Activated T-helper 2 cell treated with anti-CD3 and anti-CD28 coated beads, Interferon-gamma antibody, Interleukin-2, Interleukin-4, amounts not matched to agents 10 μg/mL and 5 μg/mL and 100 μg/mL, durations not matched to agents 14 hours and 24 hours and 36 hours (primary cell): ENCODE results near the gene PLXNA1. TPM values are rescaled to one million over a fixed set of nuclear protein-coding genes. Genes with fewer than 3 reads are reported as not detected.

Experiments
- DNase-seq: peaks from one replicate; pipeline ENCODE4 v3.0.0; 2021; ENCODE audit warnings: low spot score
- H3K27ac Mint-ChIP-seq: one replicate; pipeline ENCODE4 v1.8.0; 2021; ENCODE audit warnings: mixed read lengths
- H3K27me3 Mint-ChIP-seq: one replicate; pipeline ENCODE4 v1.8.0; 2021; ENCODE audit warnings: low read depth, mixed read lengths
- H3K36me3 Mint-ChIP-seq: one replicate; pipeline ENCODE4 v1.8.0; 2021; ENCODE audit warnings: low read depth, mixed read lengths
- H3K4me1 Mint-ChIP-seq: one replicate; pipeline ENCODE4 v1.8.0; 2021; ENCODE audit warnings: low read depth, mixed read lengths
- H3K4me3 Mint-ChIP-seq: one replicate; pipeline ENCODE4 v1.8.0; 2021; ENCODE audit warnings: low read depth, mild to moderate bottlenecking, moderate library complexity, mixed read lengths
- H3K9me3 Mint-ChIP-seq: one replicate; pipeline ENCODE4 v1.8.0; 2021; ENCODE audit warnings: mixed read lengths
- intact Hi-C: fragments of 100-400 bp; cut with micrococcal nuclease; formaldehyde crosslinking; loops from one replicate; pipeline ENCODE4 v1.15.1; 2023
- total RNA-seq: library from RNA; stranded (reverse); gene quantifications from 2 replicates; pipeline ENCODE4 v1.2.3, GENCODE V29; 2022

PLXNA1 gene
- total RNA-seq, 1 donor from 2014 or later = 18.9 TPM

- Mint-ChIP-seq H3K27me3 (peaks cover 2% of the 10 kb centered on the region), H3K36me3 (no peaks in the 10 kb centered on the region), H3K4me1 (peaks cover 4% of the 10 kb centered on the region), H3K4me3 (no peak overlapping the region), H3K9me3 (no peaks in the 10 kb centered on the region), H3K27ac (no peak overlapping the region)
- no peak for DNase-seq
- intact Hi-C loops = no loop called here
These were observed 38.6 kb upstream of the PLXNA1 start for GRCh38 chr3:126944089-126944965.

DNA sequence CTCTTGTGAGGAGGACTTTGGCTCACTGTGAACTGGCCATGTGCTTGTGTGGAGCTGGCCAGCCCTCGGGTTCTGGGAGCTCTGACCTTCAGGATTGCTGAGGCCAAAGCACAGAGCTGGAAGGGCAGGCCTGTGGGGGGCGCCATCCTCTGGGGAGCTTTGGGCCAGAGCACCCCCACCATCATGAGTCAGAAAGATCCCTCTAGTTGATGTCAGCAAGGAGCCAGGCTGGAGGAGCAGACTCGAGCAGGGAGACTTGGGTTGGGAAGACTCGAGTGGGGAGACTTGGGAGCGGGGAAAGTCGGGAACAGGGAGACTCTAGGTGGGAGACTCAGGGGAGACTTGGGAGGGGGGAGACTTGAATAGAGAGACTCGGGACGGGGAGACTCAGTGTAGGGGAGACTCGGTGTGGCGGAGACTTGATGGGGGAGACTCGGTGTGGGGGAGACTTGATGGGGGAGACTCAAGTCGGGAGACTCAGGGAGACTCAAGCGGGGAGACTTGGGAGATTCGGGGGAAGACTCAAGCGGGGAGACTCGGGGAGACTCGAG is 37.7 kb upstream of the PLXNA1 start:
- no peak overlapping the region for H3K4me3 Mint-ChIP-seq
- no peak overlapping the region for H3K27ac Mint-ChIP-seq
- H3K9me3 Mint-ChIP-seq = no peaks in the 10 kb centered on the region
- intact Hi-C loops = no loop called here
- H3K27me3 Mint-ChIP-seq = peaks cover 2% of the 10 kb centered on the region
- H3K36me3 Mint-ChIP-seq = no peaks in the 10 kb centered on the region
- H3K4me1 Mint-ChIP-seq = peaks cover 4% of the 10 kb centered on the region
- no peak for DNase-seq

DNA sequence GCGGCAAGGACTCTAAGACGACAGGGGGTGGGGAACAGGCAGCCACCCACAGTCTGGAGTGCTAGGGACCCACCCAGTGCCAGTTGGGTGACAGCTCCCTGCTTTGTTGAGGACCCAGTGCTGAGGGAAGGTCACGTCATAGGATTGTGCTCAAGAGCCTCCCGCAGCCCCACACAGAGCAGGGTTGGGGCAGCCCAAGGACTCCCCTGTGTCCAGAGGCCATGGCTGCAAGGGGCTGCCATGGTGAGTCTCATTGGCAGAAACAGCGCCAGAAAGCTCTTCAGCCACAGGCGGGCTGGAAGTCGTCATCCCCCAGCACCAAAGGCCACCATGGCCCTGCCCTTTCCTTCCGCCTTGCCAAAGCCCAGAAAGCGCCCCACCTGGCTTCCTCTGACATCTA is 37.0 kb upstream of the PLXNA1 start:
- Mint-ChIP-seq H3K36me3 (no peaks in the 10 kb centered on the region), H3K4me1 (peaks cover 4% of the 10 kb centered on the region), H3K27ac (no peak overlapping the region), H3K4me3 (no peak overlapping the region), H3K27me3 (no peaks in the 10 kb centered on the region), H3K9me3 (no peaks in the 10 kb centered on the region)
- intact Hi-C loops = no loop called here
- no peak for DNase-seq

DNA sequence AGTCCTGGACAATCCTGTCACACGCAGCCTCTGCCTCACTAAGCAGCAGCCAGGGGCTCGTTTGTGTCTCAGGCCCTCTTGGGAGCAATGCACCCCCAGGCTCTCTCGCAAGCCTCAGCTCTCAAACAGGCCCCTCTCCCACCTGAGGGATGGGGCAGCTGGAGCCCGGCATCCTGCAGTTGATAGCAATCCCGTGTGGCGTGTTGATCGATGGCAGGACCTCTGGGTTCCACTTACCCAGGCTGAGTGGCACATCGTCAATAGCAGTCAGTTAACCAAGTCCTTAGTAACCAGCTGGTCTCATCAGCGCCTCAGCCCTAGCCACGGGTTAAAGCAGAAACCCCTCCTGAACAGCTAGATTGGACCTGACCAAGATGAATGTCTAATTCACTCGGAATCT is 36.5 kb upstream of the PLXNA1 start:
- Mint-ChIP-seq H3K27ac (no peak overlapping the region), H3K9me3 (no peaks in the 10 kb centered on the region), H3K4me1 (peaks cover 4% of the 10 kb centered on the region), H3K27me3 (no peaks in the 10 kb centered on the region), H3K4me3 (no peak overlapping the region), H3K36me3 (no peaks in the 10 kb centered on the region)
- no peak for DNase-seq
- intact Hi-C loops = no loop called here

DNA sequence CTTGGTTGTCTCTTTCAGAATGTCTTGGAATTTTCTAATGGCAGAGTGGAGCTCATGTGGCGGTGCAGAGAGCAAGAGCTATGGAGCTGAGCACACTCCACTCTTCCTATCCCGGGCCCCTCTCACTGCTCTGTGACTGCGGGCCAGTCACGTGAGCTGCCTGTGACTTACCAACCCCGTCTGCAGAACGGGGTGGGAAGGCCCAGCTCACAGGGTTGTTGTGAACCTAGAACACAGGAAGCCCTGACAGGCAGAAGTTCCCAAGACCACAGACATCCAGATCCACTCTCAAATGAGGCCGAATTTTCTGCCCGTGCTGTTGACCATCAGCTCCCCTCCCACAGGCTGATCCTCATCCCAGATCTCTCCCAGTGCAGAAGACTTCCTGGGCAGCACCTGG is 35.5 kb upstream of the PLXNA1 start:
- no peaks in the 10 kb centered on the region for H3K36me3 Mint-ChIP-seq
- H3K9me3 Mint-ChIP-seq = no peaks in the 10 kb centered on the region
- H3K27me3 Mint-ChIP-seq = no peaks in the 10 kb centered on the region
- no peak for DNase-seq
- H3K4me3 Mint-ChIP-seq = no peak overlapping the region
- intact Hi-C loops = no loop called here
- H3K4me1 Mint-ChIP-seq = peaks cover 4% of the 10 kb centered on the region
- no peak overlapping the region for H3K27ac Mint-ChIP-seq

DNA sequence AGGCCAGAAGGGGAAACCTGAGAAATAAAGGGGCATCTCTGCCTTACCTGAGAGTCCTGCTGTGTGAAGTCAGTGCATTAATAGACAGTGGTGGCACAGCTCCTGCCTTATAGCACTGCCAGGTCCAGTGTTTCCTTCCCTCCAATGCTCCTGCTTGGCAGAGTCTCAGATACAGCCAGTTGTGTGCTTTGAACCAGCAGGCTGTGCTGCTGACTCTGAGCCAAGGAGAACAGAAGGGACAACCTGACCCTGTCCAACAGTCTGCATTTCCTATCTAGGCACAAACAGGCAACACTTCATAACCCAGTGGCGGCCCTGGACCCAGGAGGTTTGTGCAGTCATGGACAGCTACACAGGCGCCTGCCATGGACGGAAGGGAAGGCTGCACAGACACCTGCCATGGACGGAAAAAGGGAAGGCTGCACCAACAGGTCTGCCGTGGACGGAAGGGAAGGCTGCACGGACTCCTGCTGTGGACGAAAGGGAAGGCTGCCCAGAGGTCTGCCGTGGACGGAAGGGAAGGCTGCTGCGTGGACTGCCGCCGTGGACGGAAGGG is 33.9 kb upstream of the PLXNA1 start:
- H3K4me1 Mint-ChIP-seq = peaks cover 4% of the 10 kb centered on the region
- H3K9me3 Mint-ChIP-seq = no peaks in the 10 kb centered on the region
- H3K27me3 Mint-ChIP-seq = no peaks in the 10 kb centered on the region
- DNase-seq = no peak
- no peaks in the 10 kb centered on the region for H3K36me3 Mint-ChIP-seq
- no peak overlapping the region for H3K27ac Mint-ChIP-seq
- H3K4me3 Mint-ChIP-seq = no peak overlapping the region
- intact Hi-C loops = no loop called here

- no peak overlapping the region for H3K4me3 Mint-ChIP-seq
These were observed 31.4 kb upstream of the PLXNA1 start for GRCh38 chr3:126951561-126951960.

DNA sequence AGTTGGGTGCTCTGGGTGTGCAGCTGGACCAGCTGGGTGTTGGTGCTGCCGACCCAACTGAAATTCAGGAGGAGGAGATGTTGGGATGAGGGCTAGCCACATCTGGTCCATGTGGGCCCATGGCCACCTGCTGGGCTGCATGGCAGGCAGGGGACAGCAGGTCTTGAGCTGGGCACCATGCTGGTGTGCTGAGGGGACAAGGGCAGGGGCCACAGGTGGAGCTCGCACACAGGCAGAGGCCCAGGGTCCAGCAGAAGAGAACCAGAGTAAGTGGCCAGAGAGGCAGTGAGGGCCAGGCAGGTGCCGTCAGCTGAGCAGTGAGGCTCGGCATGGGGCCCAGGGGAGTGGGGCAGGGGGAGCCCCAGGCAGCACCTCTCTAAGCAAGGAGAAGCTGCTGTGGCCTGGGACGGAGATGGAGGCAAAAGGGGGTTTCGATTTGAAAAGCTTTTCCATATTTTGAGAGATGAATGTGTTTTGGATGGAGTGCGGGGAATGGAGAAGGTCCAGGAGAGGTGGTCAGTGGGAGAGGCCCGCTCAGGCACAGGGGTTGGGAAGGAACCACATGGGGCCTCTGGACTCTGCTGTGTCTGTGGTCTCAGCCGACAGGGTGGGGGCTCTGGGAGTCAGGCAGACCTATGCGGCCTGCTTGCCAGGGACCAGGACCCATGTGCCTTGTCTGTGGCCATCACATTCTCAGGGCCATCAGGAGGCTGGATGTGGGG is 30.5 kb upstream of the PLXNA1 start:
- H3K27me3 Mint-ChIP-seq = no peaks in the 10 kb centered on the region
- intact Hi-C loops = no loop called here
- peaks cover under 1% of the 10 kb centered on the region for H3K4me1 Mint-ChIP-seq
- DNase-seq = no peak
- H3K36me3 Mint-ChIP-seq = no peaks in the 10 kb centered on the region
- no peaks in the 10 kb centered on the region for H3K9me3 Mint-ChIP-seq
- H3K4me3 Mint-ChIP-seq = no peak overlapping the region
- H3K27ac Mint-ChIP-seq = no peak overlapping the region

More at GRCh38 chr3:126951561-126951960, 31.4 kb upstream of the PLXNA1 start:
- Mint-ChIP-seq H3K36me3 (no peaks in the 10 kb centered on the region), H3K27me3 (no peaks in the 10 kb centered on the region), H3K27ac (no peak overlapping the region), H3K4me1 (peaks cover 4% of the 10 kb centered on the region), H3K9me3 (no peaks in the 10 kb centered on the region)
- intact Hi-C loops = no loop called here
- DNase-seq = no peak

GRCh38 chr3:126952983-126953660 is 29.8 kb upstream of the PLXNA1 start:
- H3K4me1 Mint-ChIP-seq = no peaks in the 10 kb centered on the region
- DNase-seq = no peak
- H3K36me3 Mint-ChIP-seq = no peaks in the 10 kb centered on the region
- intact Hi-C loops = no loop called here
- H3K4me3 Mint-ChIP-seq = no peak overlapping the region
- H3K27ac Mint-ChIP-seq = no peak overlapping the region
- no peaks in the 10 kb centered on the region for H3K9me3 Mint-ChIP-seq
- no peaks in the 10 kb centered on the region for H3K27me3 Mint-ChIP-seq

- no peaks in the 10 kb centered on the region for H3K36me3 Mint-ChIP-seq
- no peak overlapping the region for H3K27ac Mint-ChIP-seq
- H3K27me3 Mint-ChIP-seq = no peaks in the 10 kb centered on the region
- no peaks in the 10 kb centered on the region for H3K9me3 Mint-ChIP-seq
- H3K4me3 Mint-ChIP-seq = no peak overlapping the region
- H3K4me1 Mint-ChIP-seq = no peaks in the 10 kb centered on the region
- intact Hi-C loops = no loop called here
- DNase-seq = no peak
These were observed 28.6 kb upstream of the PLXNA1 start for GRCh38 chr3:126954141-126954842.

- H3K4me1 Mint-ChIP-seq = no peaks in the 10 kb centered on the region
- DNase-seq = no peak
- no peak overlapping the region for H3K27ac Mint-ChIP-seq
- H3K36me3 Mint-ChIP-seq = no peaks in the 10 kb centered on the region
- intact Hi-C loops = no loop called here
- no peaks in the 10 kb centered on the region for H3K9me3 Mint-ChIP-seq
- H3K4me3 Mint-ChIP-seq = no peak overlapping the region
- no peaks in the 10 kb centered on the region for H3K27me3 Mint-ChIP-seq
These were observed 27.7 kb upstream of the PLXNA1 start for GRCh38 chr3:126955004-126955790.
